GM12874 (cell line): Measurements from ENCODE around the gene SRPK2.

Experiments used
- CTCF ChIP-seq: IDR thresholded peaks from 2 replicates; pipeline ENCODE4 v1.5.1; 2011; ENCODE audit warnings: low read depth, mild to moderate bottlenecking, control low read depth, low read length, moderate library complexity; ENCODE audit not compliant: insufficient read depth

The SRPK2 gene

GRCh38 chr7:105365541-105366534, 22.9 kb downstream of the SRPK2 start:
- TF ChIP-seq CTCF, result no peak

GRCh38 chr7:105364684-105365083, 24.0 kb downstream of the SRPK2 start:
- TF ChIP-seq CTCF, result no peak

GRCh38 chr7:105355701-105356100, 33.0 kb downstream of the SRPK2 start:
- no peak for TF ChIP-seq CTCF

GRCh38 chr7:105354383-105354782, 34.3 kb downstream of the SRPK2 start:
- TF ChIP-seq CTCF, result no peak

GRCh38 chr7:105353752-105354328, 34.9 kb downstream of the SRPK2 start:
- no peak for TF ChIP-seq CTCF

GRCh38 chr7:105352901-105353668, 35.6 kb downstream of the SRPK2 start:
- TF ChIP-seq CTCF, result no peak

GRCh38 chr7:105352018-105352612, 36.6 kb downstream of the SRPK2 start:
- no peak for TF ChIP-seq CTCF
